T-helper 17 cell (primary cell): ENCODE data around the gene SLC25A43. TPM values are rescaled to one million over a fixed set of nuclear protein-coding genes. Genes with fewer than 3 reads are reported as not detected.
A peak's percentile ranks its signal among the peaks of the same experiment; 100 is the strongest.
"Not testable (repeated sequence)": the region's sequence is repeated elsewhere in the genome, so short reads cannot be mapped to it uniquely, and the experiment has no call there.

ENCODE experiments used
- ATAC-seq: fragments of 150-1000 bp; cut with Tn5 transposase; 2 replicates; pipeline ENCODE4 v1.10.0; 2021; ENCODE audit warnings: mild to moderate bottlenecking, moderate library complexity
- DNase-seq, 3 donors: peaks; one replicate each; pipeline versions ENCODE4 v3.0.0 to v3.0.0-alpha.2; 2020 to 2021
- H3K9me3 ChIP-seq: one replicate; pipeline ENCODE4 v1.7.0; 2013; ENCODE audit warnings: low read length, mild to moderate bottlenecking; ENCODE audit not compliant: control insufficient read depth, poor library complexity, severe bottlenecking
- H3K27ac Mint-ChIP-seq: one replicate; pipeline ENCODE4 v1.8.0; 2022; ENCODE audit warnings: mild to moderate bottlenecking, moderate library complexity, mixed read lengths
- H3K27me3 Mint-ChIP-seq: one replicate; pipeline ENCODE4 v1.8.0; 2022; ENCODE audit warnings: mixed read lengths
- H3K36me3 Mint-ChIP-seq: one replicate; pipeline ENCODE4 v1.8.0; 2022; ENCODE audit warnings: low read depth, mixed read lengths
- H3K4me1 Mint-ChIP-seq: one replicate; pipeline ENCODE4 v1.8.0; 2022; ENCODE audit warnings: mild to moderate bottlenecking, mixed read lengths
- H3K4me3 Mint-ChIP-seq: one replicate; pipeline ENCODE4 v1.8.0; 2022; ENCODE audit warnings: mild to moderate bottlenecking, moderate library complexity, mixed read lengths
- total RNA-seq, 4 donors: library from RNA in 2 of 4; stranded (reverse) in 2 of 4; gene quantifications; one replicate each; pipeline ENCODE4 v1.2.3 and lab custom pipeline; 2022 to 2026

The SLC25A43 gene
- total RNA-seq, 2 donors from 2014 or later, result 3.6 to 6.1 TPM

GRCh38 chrX:119482041-119482440 is 82.9 kb downstream of the SLC25A43 start:
- H3K27ac Mint-ChIP-seq, result peak overlapping the region; percentile 29
- no peaks in the 10 kb centered on the region for H3K9me3 ChIP-seq
- ATAC-seq (no peak), DNase-seq (no peak)
- no peaks in the 10 kb centered on the region for H3K36me3 Mint-ChIP-seq
- peak overlapping the region; percentile 83 for H3K4me3 Mint-ChIP-seq
- H3K27me3 Mint-ChIP-seq, result no peaks in the 10 kb centered on the region
- H3K4me1 Mint-ChIP-seq, result no peaks in the 10 kb centered on the region

DNA sequence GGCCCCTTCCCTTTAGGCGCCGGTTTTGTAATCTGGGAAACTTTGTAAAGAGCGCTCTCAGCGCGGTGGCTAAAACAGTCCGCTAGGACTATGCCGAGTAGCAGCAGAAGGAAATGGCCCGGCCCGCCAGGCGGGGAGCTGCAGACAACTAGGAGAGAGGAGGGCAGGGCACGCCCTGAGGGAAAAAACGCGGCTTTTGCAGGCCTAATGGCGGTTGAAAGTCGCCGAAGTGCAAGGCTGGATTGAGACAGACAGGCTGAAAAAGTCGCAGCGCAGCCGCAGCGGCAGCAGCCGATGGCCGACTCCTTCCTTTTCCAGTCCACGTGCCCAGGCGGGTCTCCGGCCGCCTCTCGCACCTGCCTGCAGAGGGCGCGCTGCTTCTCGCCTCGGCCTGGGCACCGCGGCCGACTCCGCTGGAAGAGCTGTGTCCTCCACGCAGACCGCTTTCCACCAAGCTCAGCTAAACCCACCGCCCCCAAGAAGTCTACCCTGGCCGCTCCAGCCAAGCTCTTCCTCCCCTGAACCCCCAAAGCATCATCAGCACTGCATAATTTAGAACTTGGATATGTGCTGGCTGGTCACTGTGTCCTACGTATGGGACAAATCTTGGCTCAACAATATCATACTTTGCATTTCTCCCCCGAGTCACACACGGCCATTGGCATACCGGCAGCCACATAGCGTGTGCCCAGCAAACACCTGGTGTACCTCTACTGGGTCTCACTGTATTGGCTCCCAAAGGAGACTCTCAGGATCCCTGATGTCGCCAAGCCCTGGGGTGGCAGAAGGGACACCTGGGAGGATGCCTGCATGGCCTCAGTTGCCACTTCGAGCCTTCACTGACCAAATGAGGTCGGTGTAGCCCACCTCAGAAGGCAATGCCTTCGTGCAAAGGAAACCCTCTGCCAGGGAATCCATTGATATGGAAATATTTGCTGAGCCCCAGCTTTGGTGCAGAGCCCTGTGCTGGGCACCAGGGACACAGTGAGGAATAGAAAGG is 83.6 kb downstream of the SLC25A43 start:
- no peaks in the 10 kb centered on the region for H3K9me3 ChIP-seq
- peak overlapping the region; percentile 29 for H3K27ac Mint-ChIP-seq
- no peaks in the 10 kb centered on the region for H3K4me1 Mint-ChIP-seq
- ATAC-seq (peak; percentile 92), DNase-seq (peak; percentile 46 to 53 (median 52))
- H3K36me3 Mint-ChIP-seq, result no peaks in the 10 kb centered on the region
- H3K4me3 Mint-ChIP-seq, result peak overlapping the region; percentile 83
- H3K27me3 Mint-ChIP-seq, result no peaks in the 10 kb centered on the region

DNA sequence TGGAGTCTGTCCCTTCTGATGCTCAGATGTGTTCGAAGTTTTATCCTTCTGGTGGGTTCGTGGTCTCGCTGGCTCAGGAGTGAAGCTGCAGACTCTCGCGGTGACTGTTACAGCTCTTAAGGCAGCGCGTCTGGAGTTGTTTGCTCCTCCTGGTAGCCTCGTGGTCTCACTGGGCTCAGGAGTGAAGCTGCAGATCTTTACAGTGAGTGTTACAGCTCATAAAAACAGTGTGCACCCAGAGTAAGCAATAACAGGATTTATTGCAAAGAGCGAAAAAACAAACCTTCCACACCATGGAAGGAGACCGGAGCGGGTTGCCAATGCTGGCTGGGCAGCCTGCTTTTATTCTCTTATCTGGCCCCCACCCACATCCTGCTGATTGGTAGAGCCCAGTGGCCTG is 87.6 kb downstream of the SLC25A43 start:
- ATAC-seq (no peak), DNase-seq (no peak)
- Mint-ChIP-seq H3K27me3 (no peaks in the 10 kb centered on the region), H3K4me1 (no peaks in the 10 kb centered on the region), H3K36me3 (no peaks in the 10 kb centered on the region), H3K4me3 (no peak overlapping the region), H3K27ac (no peak overlapping the region)
- no peaks in the 10 kb centered on the region for H3K9me3 ChIP-seq

DNA sequence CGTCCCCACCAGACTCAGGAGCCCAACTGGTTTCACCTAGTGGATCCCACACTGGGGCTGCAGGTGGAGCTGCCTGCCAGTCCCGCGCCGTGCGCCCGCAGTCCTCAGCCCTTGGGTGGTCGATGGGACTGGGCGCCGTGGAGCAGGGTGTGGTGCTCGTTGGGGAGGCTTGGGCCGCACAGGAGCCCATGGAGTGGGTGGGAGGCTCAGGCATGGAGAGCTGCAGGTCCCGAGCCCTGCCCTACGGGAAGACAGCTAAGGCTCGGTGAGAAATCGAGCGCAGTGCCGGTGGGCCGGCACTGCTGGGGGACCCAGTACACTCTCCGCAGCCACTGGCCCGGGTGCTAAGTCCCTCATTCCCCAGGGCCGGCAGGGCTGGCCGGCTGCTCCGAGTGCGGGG is 88.6 kb downstream of the SLC25A43 start:
- not testable (repeated sequence) for DNase-seq, H3K27me3 Mint-ChIP-seq, H3K4me1 Mint-ChIP-seq, H3K27ac Mint-ChIP-seq, H3K9me3 ChIP-seq, H3K36me3 Mint-ChIP-seq, ATAC-seq, H3K4me3 Mint-ChIP-seq

- Mint-ChIP-seq H3K4me3 (no peak overlapping the region), H3K4me1 (no peaks in the 10 kb centered on the region), H3K27ac (no peak overlapping the region), H3K27me3 (no peaks in the 10 kb centered on the region), H3K36me3 (no peaks in the 10 kb centered on the region)
- ATAC-seq (peak; percentile 37), DNase-seq (no peak)
- H3K9me3 ChIP-seq, result no peaks in the 10 kb centered on the region
Measured at GRCh38 chrX:119488749-119489148, 89.6 kb downstream of the SLC25A43 start.

DNA sequence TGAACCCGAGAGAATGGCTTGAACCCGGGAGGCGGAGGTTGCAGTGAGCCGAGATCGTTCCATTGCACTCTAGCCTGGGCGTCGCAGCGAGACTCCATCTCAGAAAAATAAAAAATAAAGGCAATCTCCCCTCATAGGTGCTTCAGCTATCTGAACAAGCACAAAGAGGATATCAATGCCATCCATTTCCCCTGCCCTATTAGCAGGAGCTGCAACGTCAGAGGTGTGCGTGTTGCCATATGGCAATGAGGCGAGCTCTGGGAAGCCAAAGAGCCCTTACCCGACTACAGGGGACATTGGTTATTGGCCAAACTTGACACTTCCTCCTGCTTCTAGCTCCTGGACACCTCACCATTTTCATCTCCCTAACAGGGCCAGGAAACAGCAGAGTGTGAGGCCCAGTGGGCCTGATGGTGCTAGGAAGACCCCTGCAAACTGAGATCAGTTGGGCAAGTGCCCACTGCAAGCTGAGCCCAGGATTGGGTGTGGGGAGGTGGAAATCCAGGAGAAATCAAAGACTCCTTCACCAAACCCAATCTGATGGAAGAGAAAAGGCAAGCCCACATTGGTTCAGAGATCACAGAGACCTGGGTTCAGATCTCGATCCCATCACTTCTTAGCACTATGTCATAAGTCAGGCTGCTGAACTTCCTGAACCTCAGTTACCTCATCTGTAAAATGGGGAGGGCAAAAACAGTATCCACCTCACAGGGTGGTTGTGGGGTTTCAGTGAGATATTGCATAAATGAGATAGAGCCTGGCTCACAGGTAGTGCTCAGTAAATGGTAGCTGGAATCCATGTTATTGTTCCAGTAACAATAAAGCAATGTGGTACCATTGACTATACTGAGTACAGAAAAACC is 90.3 kb downstream of the SLC25A43 start:
- no peaks in the 10 kb centered on the region for H3K27me3 Mint-ChIP-seq
- ATAC-seq (no peak), DNase-seq (no peak)
- H3K9me3 ChIP-seq, result no peaks in the 10 kb centered on the region
- H3K4me1 Mint-ChIP-seq, result no peaks in the 10 kb centered on the region
- no peak overlapping the region for H3K27ac Mint-ChIP-seq
- no peaks in the 10 kb centered on the region for H3K36me3 Mint-ChIP-seq
- H3K4me3 Mint-ChIP-seq, result no peak overlapping the region

GRCh38 chrX:119492463-119492862 is 93.3 kb downstream of the SLC25A43 start:
- Mint-ChIP-seq H3K4me1 (peaks cover 12% of the 10 kb centered on the region), H3K4me3 (no peak overlapping the region), H3K27me3 (no peaks in the 10 kb centered on the region), H3K27ac (no peak overlapping the region), H3K36me3 (no peaks in the 10 kb centered on the region)
- DNase-seq (no peak), ATAC-seq (no peak)
- H3K9me3 ChIP-seq, result no peaks in the 10 kb centered on the region

DNA sequence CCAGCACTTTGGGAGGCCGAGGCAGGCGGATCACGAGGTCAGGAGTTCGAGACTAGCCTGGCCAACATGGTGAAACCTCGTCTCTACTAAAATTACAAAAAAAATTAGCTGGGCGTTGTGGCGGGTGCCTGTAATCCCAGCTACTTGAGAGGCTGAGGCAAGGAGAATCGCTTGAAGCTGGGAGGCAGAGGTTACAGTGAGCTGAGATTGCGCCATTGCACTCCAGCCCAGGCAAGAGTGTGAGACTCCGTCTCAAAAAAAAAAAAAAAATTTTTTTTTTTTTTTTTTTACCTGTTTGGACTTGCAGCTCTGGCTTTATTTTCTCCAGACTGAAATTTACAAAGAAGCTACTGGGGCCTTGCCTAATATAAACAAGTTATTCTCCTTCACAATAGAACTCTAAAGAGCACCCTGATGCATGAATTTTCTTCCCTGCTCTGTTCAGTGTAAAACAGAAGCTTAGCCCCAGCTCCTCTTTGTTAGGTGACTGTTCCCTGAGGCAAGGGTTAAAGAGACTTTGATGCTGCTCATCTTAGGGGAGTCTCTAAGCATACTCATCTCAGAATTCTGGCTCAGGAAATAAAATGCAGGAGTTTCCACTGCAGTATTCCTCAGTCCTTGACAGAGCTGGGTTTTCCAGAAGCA is 94.8 kb downstream of the SLC25A43 start:
- DNase-seq, H3K9me3 ChIP-seq, H3K27me3 Mint-ChIP-seq, ATAC-seq, H3K27ac Mint-ChIP-seq, H3K36me3 Mint-ChIP-seq, H3K4me3 Mint-ChIP-seq: not testable (repeated sequence)
- peaks cover 12% of the 10 kb centered on the region for H3K4me1 Mint-ChIP-seq

DNA sequence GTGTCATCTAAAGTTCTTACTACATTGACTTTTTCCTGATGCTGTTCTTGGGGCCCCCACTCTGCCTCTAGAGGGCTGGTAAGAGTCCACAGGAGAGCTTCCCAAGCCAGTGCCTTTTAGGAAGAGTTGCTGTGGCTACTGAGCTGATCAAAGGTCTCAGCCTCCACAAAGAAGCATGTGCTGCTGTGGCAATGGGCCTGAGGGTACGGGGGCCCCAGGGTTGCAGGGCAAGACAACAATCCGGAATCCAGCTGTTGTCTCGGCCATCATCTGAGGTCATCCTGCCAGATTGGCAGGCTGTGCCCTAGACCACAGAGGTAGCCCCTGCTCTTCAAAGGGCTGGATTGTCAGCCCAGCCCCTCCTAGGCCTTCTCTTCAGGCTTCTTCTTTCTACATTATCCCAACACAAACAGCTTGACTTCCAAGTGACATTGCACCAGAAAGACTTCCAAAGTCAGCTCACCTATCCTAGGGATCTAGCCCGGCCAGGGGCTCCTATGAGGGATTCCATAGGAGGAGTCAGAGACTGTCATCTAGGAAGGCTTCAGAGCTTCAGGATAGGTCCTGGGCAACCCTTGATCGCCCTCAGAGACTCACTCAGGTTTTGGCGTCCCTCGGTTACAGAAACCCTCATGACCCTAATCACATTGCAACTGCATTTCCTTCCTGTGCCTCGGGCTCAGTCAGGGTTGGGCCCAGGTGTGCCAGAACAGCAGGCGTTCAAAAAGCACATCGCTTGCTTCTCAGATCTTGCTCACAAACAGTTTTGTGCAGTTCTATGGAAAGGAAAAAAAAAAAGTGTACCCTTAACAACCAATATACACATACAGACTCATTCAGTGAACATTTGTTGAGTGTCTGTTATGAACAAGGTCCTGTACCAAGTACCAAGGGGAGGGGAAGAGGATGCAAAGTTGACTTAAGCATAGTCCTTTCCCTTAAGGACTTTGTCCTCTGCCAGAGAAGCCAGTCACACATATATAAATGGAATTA is 96.9 kb downstream of the SLC25A43 start:
- H3K27ac Mint-ChIP-seq, result peak overlapping the region; percentile 87
- ATAC-seq, result peak; percentile 76
- DNase-seq, result no peak
- H3K4me1 Mint-ChIP-seq, result peaks cover 12% of the 10 kb centered on the region
- no peaks in the 10 kb centered on the region for H3K27me3 Mint-ChIP-seq
- no peaks in the 10 kb centered on the region for H3K9me3 ChIP-seq
- no peaks in the 10 kb centered on the region for H3K36me3 Mint-ChIP-seq
- H3K4me3 Mint-ChIP-seq, result no peak overlapping the region

GRCh38 chrX:119497185-119497584 is 98.0 kb downstream of the SLC25A43 start:
- no peak overlapping the region for H3K4me3 Mint-ChIP-seq
- ATAC-seq (no peak), DNase-seq (no peak)
- peaks cover 15% of the 10 kb centered on the region for H3K4me1 Mint-ChIP-seq
- no peaks in the 10 kb centered on the region for H3K27me3 Mint-ChIP-seq
- H3K27ac Mint-ChIP-seq, result peak overlapping the region; percentile 87
- no peaks in the 10 kb centered on the region for H3K36me3 Mint-ChIP-seq
- H3K9me3 ChIP-seq, result no peaks in the 10 kb centered on the region

DNA sequence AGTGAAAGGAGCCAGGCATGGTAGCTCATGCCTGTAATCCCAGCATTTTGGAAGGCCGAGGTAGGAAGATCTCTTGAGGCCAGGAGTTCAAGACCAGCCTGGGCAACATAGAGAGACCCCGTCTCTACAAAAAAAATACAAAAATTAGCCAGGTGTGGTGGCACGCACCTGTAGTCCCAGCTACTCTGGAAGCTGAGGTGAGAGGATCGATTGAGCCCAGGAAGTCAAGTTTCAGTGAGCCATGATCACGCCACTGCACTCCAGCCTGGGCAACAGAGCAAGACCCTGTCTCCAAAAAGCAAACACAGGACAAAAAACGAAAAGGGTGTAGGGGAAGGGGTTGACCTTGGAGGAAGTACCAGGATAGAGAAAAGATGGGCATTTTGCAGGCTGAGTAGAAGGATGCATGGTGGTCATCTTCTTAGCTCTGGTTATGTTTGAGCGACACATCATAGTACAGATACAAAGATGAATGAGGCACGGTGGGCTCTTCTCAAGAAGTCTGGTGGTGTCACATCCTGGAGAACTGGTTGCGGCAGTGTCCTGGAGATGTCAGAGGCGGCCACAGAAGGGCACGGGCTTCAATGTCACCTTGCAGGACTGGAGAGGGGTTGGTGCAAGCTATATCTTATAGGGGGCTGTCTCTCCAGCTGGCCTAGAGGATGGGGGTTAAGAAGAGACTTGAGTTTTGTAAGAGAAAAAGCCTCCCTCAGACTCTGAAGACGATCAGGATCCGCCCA is 101.1 kb downstream of the SLC25A43 start:
- H3K27ac Mint-ChIP-seq, result peak overlapping the region; percentile 49

More for the DNA sequence above, 101.1 kb downstream of the SLC25A43 start:
- no peak for ATAC-seq
- no peaks in the 10 kb centered on the region for H3K9me3 ChIP-seq
- Mint-ChIP-seq H3K27me3 (no peaks in the 10 kb centered on the region), H3K4me1 (peaks cover 18% of the 10 kb centered on the region), H3K36me3 (no peaks in the 10 kb centered on the region), H3K4me3 (no peak overlapping the region)
- DNase-seq, result no peak
